Right renal pelvis (tissue), 4 donors: ENCODE measurements around the gene MFSD2B. TPM values are rescaled to one million over a fixed set of nuclear protein-coding genes. Genes with fewer than 3 reads are reported as not detected.

Experiments used
- DNase-seq, 4 donors: peaks; one replicate each; pipeline ENCODE4 v3.0.0-alpha.2; 2013; ENCODE audit warnings: low read depth in 4 of 4, low spot score in 3 of 4, missing footprints in 1 of 4
- polyA plus RNA-seq, 4 donors: library from polyadenylated mRNA; unstranded; fragments of 120-200 nt; gene quantifications; one replicate each; pipeline ENCODE4 v1.2.1, GENCODE V29; 2013; ENCODE audit not compliant: insufficient read length in 4 of 4

MFSD2B gene
- polyA plus RNA-seq, 4 donors: 3.3 to 4.1 (median 4.0) TPM

DNA sequence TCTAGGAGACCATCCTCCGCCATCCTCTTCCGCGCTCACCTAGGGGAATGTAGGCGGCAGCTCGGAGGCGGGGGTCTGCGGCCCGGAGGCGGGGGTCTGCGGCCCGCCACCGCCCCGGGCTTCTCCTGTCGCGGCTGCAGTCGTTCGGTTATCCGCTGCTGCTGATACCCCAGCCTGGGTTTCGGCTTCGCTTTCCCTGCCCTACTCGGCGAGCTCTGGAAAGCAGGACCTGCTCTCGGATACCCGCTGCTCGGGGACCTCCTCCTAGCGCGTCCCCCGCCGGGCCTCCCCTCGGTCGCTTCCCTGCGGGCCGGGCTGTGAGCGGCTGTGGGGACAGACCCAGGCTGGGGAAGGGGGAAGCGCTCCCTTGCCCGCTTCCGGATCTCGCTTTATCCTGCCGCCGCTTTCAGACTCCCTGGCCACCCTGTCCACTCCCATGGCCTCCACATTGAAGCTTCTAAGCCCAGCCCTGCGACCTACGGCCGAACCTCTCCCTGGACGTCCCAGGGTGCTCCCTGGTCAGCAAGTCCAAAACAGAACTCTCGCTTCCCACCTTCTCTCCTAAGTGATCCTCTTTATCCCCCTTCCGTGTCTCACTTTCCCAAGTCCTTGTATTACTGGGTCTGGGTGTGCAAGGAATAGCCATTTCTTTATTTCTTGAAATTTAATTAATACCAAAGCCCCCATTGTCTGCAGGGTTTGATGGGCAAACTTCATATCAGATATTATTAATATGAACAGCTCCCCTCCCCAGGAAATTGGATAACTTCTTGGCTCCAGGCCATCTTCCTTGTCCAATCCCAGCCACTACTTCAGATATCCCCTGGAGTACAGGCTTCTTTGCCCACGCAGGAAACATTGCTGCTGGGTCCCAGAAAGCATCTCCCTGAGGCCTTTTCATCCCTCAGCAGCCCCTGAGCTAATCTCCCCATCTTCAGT, 40.4 kb downstream of the MFSD2B start:
- no peak for DNase-seq

DNA sequence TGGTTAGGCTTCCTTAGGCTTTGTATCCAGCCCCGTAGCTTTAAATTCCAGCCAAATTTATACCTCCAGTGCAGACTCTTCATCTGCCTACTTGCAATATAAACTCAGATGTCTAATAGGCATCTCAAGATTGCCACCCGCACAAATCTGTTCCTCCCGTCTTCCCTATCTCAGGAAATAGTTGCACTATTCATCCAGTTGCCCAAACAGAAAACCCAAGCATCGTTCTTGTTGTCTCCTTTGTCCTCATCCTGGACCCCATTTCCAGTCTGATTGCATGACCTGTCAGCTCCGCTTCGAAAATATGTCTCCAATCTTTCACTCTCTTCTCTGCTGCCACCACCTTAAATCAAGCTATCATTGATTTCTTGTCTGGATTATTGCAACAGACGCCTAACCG, 41.9 kb downstream of the MFSD2B start:
- DNase-seq: no peak

DNA sequence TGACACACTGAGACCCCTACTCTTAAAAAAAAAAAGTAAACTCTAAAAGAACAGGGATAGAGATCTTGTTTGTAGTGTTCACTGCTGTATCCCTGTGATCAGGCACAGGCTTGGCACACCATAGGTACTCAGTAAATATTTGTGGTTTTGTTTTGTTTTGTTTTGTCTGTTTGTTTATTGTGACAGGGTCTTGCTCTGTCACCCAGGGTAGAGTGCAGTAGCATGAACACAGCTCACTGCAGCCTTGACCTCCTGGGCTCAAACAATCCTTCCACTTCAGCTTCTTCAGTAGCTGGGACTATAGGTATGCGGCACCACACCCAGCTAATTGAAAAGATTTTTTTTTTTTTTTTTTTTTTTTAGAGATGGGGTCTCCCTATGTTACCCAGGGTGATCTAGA, 43.1 kb downstream of the MFSD2B start:
- DNase-seq: no peak

DNA sequence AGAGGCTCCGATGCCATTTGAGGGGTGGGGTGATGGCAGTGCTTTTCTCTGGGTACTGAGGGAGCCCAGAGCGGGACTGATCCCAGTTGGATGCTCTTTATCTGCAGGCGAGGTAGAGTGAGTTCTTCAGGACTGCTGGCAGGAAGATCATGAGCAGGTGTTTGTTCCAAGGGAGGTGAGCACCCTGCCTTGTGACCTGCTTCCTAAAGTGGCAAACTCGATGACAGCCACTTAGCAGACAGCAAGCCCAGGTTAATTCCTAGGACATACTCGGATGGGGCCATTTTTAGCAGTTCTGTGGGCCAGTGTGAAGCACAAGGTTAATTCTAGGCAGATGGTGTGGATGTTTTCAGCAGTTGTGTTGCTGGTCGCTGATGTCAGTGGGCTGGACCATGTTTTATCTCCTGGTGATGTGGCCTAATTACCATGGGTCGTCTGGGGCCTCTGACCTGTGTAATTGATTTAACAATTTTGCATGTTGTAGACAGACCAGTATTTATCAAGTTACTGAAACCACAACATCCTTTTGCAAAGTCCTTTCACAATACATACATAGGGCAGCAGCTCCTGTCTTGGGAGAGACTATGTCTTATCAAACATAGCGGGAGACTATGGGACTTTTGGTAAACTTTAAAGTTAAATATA, 44.6 kb downstream of the MFSD2B start:
- DNase-seq: no peak

DNA sequence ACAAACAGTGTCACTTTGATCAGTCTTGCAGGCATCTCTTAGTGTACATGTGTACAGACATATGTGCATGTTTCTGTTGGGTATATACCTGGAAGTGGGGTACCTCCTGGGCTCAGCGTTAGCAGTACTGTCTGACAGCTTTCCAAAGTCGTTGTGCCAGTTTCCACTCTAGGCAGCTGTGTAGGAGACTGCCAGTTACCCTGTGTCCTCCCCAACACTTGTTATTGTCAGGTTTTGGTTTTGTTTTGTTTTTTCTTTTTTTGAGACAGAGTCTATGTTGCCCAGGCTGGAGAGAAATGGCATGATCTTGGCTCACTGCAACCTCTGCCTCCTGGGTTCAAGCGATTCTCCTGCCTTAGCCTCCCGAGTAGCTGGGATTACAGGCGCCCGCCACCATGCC, 45.9 kb downstream of the MFSD2B start:
- DNase-seq: no peak

DNA sequence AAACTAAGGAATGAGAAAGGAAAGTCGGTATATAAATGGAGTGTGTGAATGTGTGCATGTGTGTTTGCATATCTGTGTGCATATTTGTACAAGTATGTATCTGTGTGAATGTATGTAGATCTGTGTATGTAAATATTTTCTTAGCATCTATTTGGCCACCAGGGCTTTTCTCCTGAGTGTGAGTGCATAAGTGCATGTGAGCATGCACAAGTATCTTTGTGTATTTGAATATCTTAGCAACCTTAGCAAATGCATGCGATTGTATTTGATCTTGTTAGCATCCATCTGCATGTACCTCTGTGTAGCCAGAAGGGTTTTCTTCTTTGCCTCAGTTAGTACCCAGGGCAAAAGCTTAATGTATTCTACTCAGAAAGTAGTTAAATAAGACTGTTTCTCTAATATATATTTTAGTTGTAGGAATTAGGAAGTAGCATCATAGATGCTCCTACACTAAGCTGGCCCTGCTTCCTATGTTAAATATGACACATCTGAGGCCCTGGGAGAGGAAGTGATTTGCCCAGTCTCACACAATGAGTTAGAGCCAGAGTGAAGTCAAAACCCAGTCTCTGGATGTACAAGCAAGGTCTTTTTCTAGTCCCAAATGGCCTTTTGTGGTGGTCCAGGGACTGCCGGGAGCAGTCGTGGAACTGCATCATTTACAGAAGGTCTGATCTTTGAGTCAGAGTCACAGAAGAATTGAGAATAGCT, 48.8 kb downstream of the MFSD2B start:
- DNase-seq: no peak

DNA sequence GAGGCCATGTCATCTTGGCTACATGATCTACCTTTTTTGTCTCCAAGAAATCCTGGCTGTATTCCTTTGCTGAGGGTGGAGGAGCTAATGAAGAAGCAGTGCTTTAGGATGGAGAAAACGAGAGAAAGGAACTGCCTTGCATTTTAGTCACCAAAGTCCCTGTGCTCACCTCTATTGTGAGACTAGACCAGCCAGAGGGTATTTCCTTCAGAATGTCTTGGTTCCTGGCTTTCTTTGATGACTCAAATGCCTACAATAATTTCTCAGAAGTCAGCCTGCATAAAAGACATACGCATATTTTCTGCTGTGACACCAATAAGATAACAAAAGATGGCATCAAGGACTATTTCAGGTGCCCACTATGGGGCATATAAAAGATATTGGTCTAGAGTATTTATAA, 55.5 kb downstream of the MFSD2B start:
- DNase-seq: no peak

DNA sequence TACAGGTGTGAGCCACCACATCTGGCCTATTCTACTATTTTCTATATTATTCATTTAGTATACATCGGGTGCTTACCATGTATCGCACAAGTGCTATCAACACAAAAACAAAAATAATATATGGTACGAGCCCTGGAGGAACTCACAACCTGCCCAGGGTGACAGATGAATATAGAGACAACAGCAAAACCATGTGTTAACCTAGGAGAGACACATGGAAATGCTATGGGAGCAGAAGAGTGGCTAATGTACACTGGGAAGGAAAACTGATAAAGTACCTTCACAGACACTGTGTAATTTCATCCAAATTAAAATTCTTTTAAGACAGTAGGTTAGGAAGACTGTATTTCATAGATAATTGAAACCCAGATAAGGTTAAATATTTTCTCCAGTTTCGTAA, 62.4 kb downstream of the MFSD2B start:
- DNase-seq: no peak

DNA sequence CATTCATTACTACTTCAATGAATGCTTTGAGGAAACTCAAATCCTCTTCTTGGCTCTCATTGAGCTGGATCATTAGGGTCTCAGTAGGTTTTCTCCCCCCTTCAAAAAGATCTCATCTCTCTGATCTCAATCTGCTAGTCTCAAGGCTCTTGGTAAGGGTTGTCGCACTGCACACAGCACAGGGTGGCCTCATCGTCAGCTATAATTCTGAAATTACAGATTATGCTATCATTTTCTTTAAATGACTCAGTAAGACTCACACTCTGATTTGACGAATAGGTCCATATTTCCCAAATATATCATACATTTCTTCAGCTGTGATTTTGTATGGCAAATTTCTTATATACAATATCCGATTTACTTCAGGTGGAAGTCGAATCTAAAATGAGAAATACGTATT, 63.9 kb downstream of the MFSD2B start:
- DNase-seq: no peak

DNA sequence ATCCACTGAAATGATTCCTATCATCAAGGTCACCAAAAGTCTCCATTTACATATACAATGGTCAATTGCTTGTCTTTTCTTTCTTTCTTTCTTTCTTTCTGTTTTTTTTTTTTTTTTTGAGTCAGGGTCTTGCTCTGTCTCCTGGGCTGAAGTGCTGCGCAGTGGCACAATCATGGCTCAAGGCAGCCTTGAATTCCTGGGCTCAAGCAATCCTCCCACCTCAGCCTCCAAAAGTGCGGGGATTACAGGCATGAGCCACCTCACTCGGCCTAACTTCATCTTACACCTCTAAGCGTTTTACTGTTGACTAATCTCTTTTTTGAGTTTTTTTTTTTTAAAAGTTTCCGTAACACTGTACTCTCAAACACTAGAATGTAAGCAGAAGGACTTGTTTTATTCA, 65.4 kb downstream of the MFSD2B start:
- DNase-seq: no peak

Other genes with a start within 250 kb of the MFSD2B start
- 10 to 100 TPM; 20.0 to 24.1 (median 20.4) TPM for gene ATAD2B, start 83.0 kb upstream of the MFSD2B start, polyA plus RNA-seq
- 10 to 100 TPM; 19.1 to 22.9 (median 20.4) TPM for gene UBXN2A, start 69.6 kb upstream of the MFSD2B start, polyA plus RNA-seq
- 10 to 100 TPM; 14.2 to 18.4 (median 17.0) TPM for gene WDCP, start 37.3 kb downstream of the MFSD2B start, polyA plus RNA-seq
- 10 to 100 TPM in 3 of 4 donors, 1 to 10 TPM in 1; 9.3 to 14.0 (median 11.4) TPM for gene FKBP1B, start 39.7 kb downstream of the MFSD2B start, polyA plus RNA-seq
- gene SF3B6, start 66.2 kb downstream of the MFSD2B start, polyA plus RNA-seq: 100 to 1,000 TPM; 152 to 175 (median 168) TPM
- 10 to 100 TPM; 48.1 to 53.1 (median 50.7) TPM for gene TP53I3, start 74.7 kb downstream of the MFSD2B start, polyA plus RNA-seq
- gene PFN4, start 113.2 kb downstream of the MFSD2B start, polyA plus RNA-seq: 1 to 10 TPM; 1.4 to 3.2 (median 2.8) TPM
- gene FAM228B, start 113.4 kb downstream of the MFSD2B start, polyA plus RNA-seq: 10 to 100 TPM; 21.6 to 33.0 (median 29.3) TPM
- 1 to 10 TPM in 1 of 4 donors, under 1 TPM in 3; 0.62 to 1.9 (median 0.86) TPM for gene FAM228A, start 165.0 kb downstream of the MFSD2B start, polyA plus RNA-seq